K562 (cell line): ENCODE measurements around the gene OPA3. TPM values are rescaled to one million over a fixed set of nuclear protein-coding genes. Genes with fewer than 3 reads are reported as not detected.
A peak's percentile ranks its signal among the peaks of the same experiment; 100 is the strongest.

ENCODE experiments used
- ATF2 ChIP-seq: sonication (generic); formaldehyde crosslinking; IDR thresholded peaks from 2 replicates; pipeline ENCODE4 v1.8.1; 2022; ENCODE audit warnings: missing genetic modification reagents
- CREBBP ChIP-seq: IDR thresholded peaks from one replicate; pipeline ENCODE4 v1.6.1; 2012; ENCODE audit warnings: low read depth, mild to moderate bottlenecking, control low read depth, inconsistent platforms, low read length
- DIDO1 ChIP-seq: fragments of 450-650 bp; IDR thresholded peaks from 2 replicates; pipeline ENCODE4 v1.6.1; 2016; ENCODE audit warnings: low read depth, missing biosample characterization, missing genetic modification characterization
- E2F3 ChIP-seq: fragments of 250-450 bp; sonication (Bioruptor Pico); IDR thresholded peaks from 2 replicates; pipeline ENCODE4 v1.4.0; 2020; ENCODE audit warnings: mild to moderate bottlenecking
- FOXP1 ChIP-seq: sonication (generic); formaldehyde crosslinking; IDR thresholded peaks from 2 replicates; pipeline ENCODE4 v1.8.0; 2022; ENCODE audit warnings: mild to moderate bottlenecking, missing genetic modification reagents
- GABPA ChIP-seq: fragments of 200-800 bp; sonication (Bioruptor generic); conservative IDR thresholded peaks from 2 replicates; pipeline ENCODE4 v1.6.1; 2016; ENCODE audit warnings: low read depth, missing genetic modification characterization, missing compliant biosample characterization
- HDAC3 ChIP-seq: fragments of 450-650 bp; IDR thresholded peaks from 2 replicates; pipeline ENCODE4 v1.6.1; 2018; ENCODE audit warnings: borderline replicate concordance, mild to moderate bottlenecking, moderate library complexity; ENCODE audit not compliant: partially characterized antibody
- L3MBTL2 ChIP-seq: fragments of 450-650 bp; IDR thresholded peaks from 2 replicates; pipeline ENCODE4 v1.6.1; 2016; ENCODE audit warnings: mild to moderate bottlenecking, moderate library complexity
- MED1 ChIP-seq: sonication (generic); formaldehyde crosslinking; IDR thresholded peaks from 2 replicates; pipeline ENCODE4 v1.8.1; 2023; ENCODE audit warnings: missing genetic modification reagents, borderline replicate concordance
- MIER1 ChIP-seq: fragments of 450-650 bp; IDR thresholded peaks from 2 replicates; pipeline ENCODE4 v1.6.1; 2016; ENCODE audit warnings: antibody characterized with exemption, mild to moderate bottlenecking, low read depth
- MYNN ChIP-seq, 2 experiments: sonication (generic); formaldehyde crosslinking in 1 of 2; IDR thresholded peaks; 2 replicates each; pipeline versions ENCODE4 v1.5.0 to v1.6.1; 2016 to 2020; ENCODE audit warnings: antibody characterized with exemption in 1 of 2, missing genetic modification reagents in 1 of 2
- PHF8 ChIP-seq: fragments of 200-600 bp; sonication (generic); IDR thresholded peaks from 2 replicates; pipeline ENCODE4 v1.6.1; 2012; ENCODE audit warnings: mixed run types, mild to moderate bottlenecking, inconsistent platforms, low read length, moderate library complexity, borderline replicate concordance
- POLR3A ChIP-seq: IDR thresholded peaks from 2 replicates; pipeline ENCODE4 v1.6.1; 2011; ENCODE audit warnings: borderline replicate concordance, mild to moderate bottlenecking, moderate library complexity; ENCODE audit not compliant: insufficient read length, insufficient read depth; ENCODE audit errors: extremely low read depth
- PTTG1 ChIP-seq: fragments of 450-650 bp; IDR thresholded peaks from 2 replicates; pipeline ENCODE4 v1.6.1; 2016; ENCODE audit warnings: low read depth, mild to moderate bottlenecking, missing genetic modification characterization, missing compliant biosample characterization
- SAP30 ChIP-seq: fragments of 200-600 bp; sonication (generic); IDR thresholded peaks from 2 replicates; pipeline ENCODE4 v1.6.1; 2012; ENCODE audit warnings: borderline replicate concordance, low read depth, mild to moderate bottlenecking, moderate library complexity, low read length, control low read depth, inconsistent platforms; ENCODE audit not compliant: insufficient read depth, poor library complexity, severe bottlenecking
- STAG1 ChIP-seq: sonication (generic); formaldehyde crosslinking; IDR thresholded peaks from 2 replicates; pipeline ENCODE4 v1.5.0; 2020; ENCODE audit warnings: missing genetic modification reagents, borderline replicate concordance
- TBP ChIP-seq: optimal IDR thresholded peaks from 2 replicates; pipeline ENCODE3; 2011; ENCODE audit warnings: low read depth, low read length, improper control_type of control experiment
- ZFP30 ChIP-seq: fragments of 250-450 bp; sonication (Bioruptor Pico); IDR thresholded peaks from 2 replicates; pipeline ENCODE4 v1.8.0; 2022; ENCODE audit warnings: moderate library complexity, mild to moderate bottlenecking, inconsistent platforms, borderline replicate concordance
- ZFPM2 ChIP-seq: fragments of 250-450 bp; sonication (Bioruptor Pico); IDR thresholded peaks from 2 replicates; pipeline ENCODE4 v1.5.1; 2022; ENCODE audit warnings: mild to moderate bottlenecking
- ZNF239 ChIP-seq: fragments of 250-450 bp; sonication (Bioruptor Pico); IDR thresholded peaks from 2 replicates; pipeline ENCODE4 v1.4.0; 2020; ENCODE audit warnings: mild to moderate bottlenecking
- ZNF551 ChIP-seq: fragments of 250-450 bp; sonication (Bioruptor Pico); IDR thresholded peaks from 2 replicates; pipeline ENCODE4 v1.5.0; 2021; ENCODE audit warnings: mild to moderate bottlenecking, moderate library complexity
- ZNF778 ChIP-seq: fragments of 450-650 bp; formaldehyde crosslinking; IDR thresholded peaks from 2 replicates; pipeline ENCODE4 v1.4.0; 2020; ENCODE audit warnings: mild to moderate bottlenecking, moderate library complexity
- polyA plus RNA-seq, 8 experiments: library from polyadenylated mRNA; depleted of rRNA in 4 of 8; stranded (reverse) in 5 of 8; unstranded in 3 of 8; fragments of >200 nt; fragmentation: Nextera tagmentation in 2 of 8; fragmentation: Illumina TruSeq in 1 of 8; extraction: Ambion mirVana in 2 of 8; extraction: Trizol in 1 of 8; gene quantifications; 2 replicates each; pipeline versions ENCODE4 v1.2.1 to v1.2.3, GENCODE V29; 2011 to 2014; ENCODE audit warnings: inconsistent platforms in 1 of 8, missing spikeins in 1 of 8
- total RNA-seq, 7 experiments: library from RNA; depleted of rRNA in 6 of 7; stranded (reverse); fragments of >200 nt in 6 of 7; fragmentation: Illumina TruSeq in 2 of 7; extraction: Trizol in 2 of 7; gene quantifications; 2 replicates each; pipeline versions ENCODE4 v1.2.1 to v1.2.3, GENCODE V29; 2011 to 2021; ENCODE audit warnings: low replicate concordance in 1 of 7
- TF ChIP-seq, protein P1 (sequence below): fragments of 250-450 bp; sonication (Bioruptor Pico); IDR thresholded peaks from 2 replicates; pipeline ENCODE4 v1.4.0; 2020; ENCODE audit warnings: mild to moderate bottlenecking, moderate library complexity

OPA3 gene
- total and polyA plus RNA-seq, 9 of the 15 experiments (the other 6 are each of a cell fraction or from before 2014, with no cell fraction given) = 1.4 to 18.8 (median 9.0) TPM

DNA sequence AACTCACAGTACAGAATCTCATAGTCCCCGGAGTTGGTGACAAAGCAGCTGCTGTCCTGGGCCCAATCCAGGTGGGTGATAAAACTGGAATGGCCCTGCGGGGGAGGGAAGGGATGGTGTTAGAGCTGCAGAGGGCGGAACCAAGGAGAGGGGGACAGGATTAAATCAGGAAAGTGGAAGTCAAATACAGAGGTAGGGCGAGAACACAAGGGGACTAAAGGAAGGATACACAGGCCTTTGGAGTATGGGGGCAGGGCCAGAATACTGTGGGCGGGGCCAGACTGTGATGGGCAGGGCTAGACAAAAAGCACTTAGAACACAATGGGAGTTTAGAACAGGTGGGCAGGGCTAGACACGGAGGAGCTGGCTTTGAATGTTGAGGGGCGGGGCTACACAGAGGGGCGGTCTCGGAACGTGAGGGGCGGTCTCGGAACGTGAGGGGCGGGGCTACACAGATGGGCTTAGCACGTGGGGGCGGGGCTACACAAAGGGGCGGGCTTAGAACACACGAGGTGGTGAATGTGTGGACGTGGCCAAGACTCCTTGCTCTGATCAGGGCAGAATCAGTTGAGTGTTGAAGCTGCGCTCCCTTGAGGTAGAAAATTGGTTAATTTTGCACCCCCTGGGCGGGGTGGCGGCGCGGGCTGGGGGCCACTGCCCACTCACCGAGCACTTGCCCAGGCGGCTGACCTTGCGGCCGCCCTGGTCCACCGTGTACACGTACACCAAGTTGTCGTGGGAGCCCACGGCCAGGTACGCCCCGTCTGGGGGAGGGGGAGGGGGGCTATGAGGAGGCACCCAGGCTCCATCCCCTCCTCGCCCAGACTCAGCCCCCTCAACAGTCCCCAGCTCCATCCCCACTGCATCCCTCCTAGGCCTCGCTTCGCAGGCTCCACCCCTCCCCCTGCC, 31.4 kb upstream of the OPA3 start (continued):
- TF ChIP-seq ATF2 (CRISPR knock-in tag) = no peak
- no peak for TF ChIP-seq POLR3A
- TF ChIP-seq GABPA = 0 out of 2 replicates have a peak, but pooled peaks have one; percentile 41
- TF ChIP-seq CREBBP = no peak
- no peak for TF ChIP-seq MYNN (IDR thresholded peaks at IDR 0.05)
- no peak for TF ChIP-seq MYNN (CRISPR knock-in tag; IDR thresholded peaks at IDR 0.05)
- TF ChIP-seq HDAC3 = no peak
- TF ChIP-seq, protein P1, sequence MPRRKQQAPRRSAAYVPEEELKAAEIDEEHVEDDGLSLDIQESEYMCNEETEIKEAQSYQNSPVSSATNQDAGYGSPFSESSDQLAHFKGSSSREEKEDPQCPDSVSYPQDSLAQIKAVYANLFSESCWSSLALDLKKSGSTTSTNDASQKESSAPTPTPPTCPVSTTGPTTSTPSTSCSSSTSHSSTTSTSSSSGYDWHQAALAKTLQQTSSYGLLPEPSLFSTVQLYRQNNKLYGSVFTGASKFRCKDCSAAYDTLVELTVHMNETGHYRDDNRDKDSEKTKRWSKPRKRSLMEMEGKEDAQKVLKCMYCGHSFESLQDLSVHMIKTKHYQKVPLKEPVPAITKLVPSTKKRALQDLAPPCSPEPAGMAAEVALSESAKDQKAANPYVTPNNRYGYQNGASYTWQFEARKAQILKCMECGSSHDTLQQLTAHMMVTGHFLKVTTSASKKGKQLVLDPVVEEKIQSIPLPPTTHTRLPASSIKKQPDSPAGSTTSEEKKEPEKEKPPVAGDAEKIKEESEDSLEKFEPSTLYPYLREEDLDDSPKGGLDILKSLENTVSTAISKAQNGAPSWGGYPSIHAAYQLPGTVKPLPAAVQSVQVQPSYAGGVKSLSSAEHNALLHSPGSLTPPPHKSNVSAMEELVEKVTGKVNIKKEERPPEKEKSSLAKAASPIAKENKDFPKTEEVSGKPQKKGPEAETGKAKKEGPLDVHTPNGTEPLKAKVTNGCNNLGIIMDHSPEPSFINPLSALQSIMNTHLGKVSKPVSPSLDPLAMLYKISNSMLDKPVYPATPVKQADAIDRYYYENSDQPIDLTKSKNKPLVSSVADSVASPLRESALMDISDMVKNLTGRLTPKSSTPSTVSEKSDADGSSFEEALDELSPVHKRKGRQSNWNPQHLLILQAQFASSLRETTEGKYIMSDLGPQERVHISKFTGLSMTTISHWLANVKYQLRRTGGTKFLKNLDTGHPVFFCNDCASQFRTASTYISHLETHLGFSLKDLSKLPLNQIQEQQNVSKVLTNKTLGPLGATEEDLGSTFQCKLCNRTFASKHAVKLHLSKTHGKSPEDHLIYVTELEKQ (CRISPR knock-in tag) = no peak
- no peak for TF ChIP-seq DIDO1 (tag)
- TF ChIP-seq ZNF778 = no peak
- no peak for TF ChIP-seq E2F3
- no peak for TF ChIP-seq ZNF551 (CRISPR knock-in tag)
- TF ChIP-seq L3MBTL2 = peak; percentile 70
- TF ChIP-seq STAG1 = no peak
- TF ChIP-seq ZFPM2 (CRISPR knock-in tag) = no peak
- no peak for TF ChIP-seq MED1 (CRISPR knock-in tag)
- peak; percentile 83 for TF ChIP-seq TBP
- TF ChIP-seq MIER1 = no peak
- peak; percentile 13; the same call in 1 of the 2 replicates for TF ChIP-seq FOXP1 (CRISPR knock-in tag)
- peak; percentile 21 for TF ChIP-seq SAP30
- peak; percentile 63; the same call in 1 of the 2 replicates for TF ChIP-seq PHF8
- no peak for TF ChIP-seq PTTG1 (tag)
- no peak for TF ChIP-seq ZNF239
- no peak for TF ChIP-seq ZFP30 (CRISPR knock-in tag)
